Stimulated activated CD4-positive, alpha-beta T cell treated with anti-CD3 and anti-CD28 coated beads, Interleukin-12 subunit alpha, Interleukin-12 subunit beta, amount 100 ng/mL, for 48 hours (primary cell): ENCODE measurements around the gene SRCAP.

Experiments used
- DNase-seq, 3 donors: peaks; one replicate each; pipeline ENCODE4 v3.0.0-alpha.2; 2020; ENCODE audit warnings: low read depth in 2 of 3, low spot score in 1 of 3

The SRCAP gene

DNA sequence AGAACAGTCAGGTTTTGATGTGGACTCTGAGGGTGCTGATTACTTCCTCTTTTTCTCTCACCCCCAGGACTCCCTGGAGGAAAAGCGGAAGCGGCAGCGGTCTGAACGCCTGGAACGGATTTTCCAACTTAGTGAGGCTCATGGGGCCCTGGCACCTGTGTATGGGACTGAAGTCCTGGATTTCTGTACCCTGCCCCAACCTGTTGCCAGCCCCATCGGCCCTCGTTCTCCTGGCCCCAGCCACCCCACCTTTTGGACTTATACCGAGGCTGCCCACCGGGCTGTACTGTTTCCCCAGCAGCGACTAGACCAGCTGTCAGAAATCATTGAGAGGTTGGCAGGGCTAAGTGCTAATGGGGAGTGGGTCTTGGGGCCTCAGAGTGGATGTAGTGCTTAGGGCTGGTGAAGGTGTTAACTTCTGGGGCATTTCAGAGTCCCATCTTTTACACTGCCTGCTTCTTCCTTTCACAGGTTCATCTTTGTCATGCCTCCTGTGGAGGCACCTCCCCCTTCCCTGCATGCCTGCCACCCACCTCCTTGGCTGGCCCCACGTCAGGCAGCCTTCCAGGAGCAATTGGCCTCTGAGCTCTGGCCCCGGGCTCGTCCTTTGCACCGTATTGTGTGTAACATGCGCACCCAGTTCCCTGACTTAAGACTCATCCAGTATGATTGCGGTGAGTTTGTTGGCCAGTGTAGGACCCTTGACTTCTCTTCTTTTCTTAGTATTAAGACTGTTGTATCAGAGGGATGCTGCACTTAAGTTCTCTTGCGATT lies 30.1 kb downstream of the SRCAP start:
- DNase-seq = no peak

GRCh38 chr16:30731411-30731810 lies 32.4 kb downstream of the SRCAP start:
- no peak for DNase-seq

- DNase-seq = no peak
These were observed 38.2 kb downstream of the SRCAP start for GRCh38 chr16:30736995-30737793.

GRCh38 chr16:30737794-30738648 lies 39.0 kb downstream of the SRCAP start:
- DNase-seq = no peak

- DNase-seq = no peak
These were observed 40.3 kb downstream of the SRCAP start for GRCh38 chr16:30738984-30739951.

DNA sequence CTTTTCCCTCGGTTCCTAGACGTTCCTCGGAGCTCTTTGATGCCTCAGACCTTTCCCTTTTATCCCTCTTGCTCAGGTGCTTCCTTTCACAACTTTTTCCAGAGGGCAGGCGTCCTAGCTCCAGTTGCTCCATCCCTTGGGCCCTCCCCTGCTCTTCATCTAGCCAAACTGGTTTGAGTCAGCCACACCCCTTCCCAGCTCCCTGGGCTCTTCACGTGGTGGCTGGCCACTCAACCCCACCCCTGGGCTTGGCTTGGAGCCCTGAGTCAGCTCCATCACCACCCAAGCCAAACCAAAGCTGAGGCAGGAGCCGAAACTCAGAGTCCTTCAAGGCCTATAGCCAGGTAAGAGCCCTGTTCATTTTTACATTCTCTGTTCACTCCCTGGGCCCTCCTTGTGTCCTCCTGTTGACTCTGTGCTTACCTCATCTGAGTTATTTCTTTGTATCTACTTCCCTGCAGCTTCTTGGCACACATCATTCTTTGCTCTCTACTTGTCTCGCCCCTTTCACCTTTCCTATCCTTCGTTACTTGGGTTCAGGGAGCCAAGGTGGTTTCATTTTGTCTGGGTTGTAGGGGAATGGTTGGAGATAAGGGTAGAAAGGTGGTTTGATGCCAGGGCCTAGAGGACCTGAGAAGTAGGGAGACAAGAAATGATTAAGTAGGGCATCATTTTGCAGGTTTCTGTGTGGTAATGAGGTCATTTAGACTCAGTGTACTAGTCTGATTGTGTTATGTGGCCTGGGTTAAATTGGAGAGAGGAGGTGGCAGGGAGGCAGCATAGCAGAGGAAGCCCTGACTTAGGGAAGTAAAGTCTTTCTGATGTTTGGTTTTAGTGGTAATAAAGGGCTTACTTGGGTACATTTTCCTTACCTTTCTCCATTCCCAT lies 41.6 kb downstream of the SRCAP start:
- no peak for DNase-seq

DNA sequence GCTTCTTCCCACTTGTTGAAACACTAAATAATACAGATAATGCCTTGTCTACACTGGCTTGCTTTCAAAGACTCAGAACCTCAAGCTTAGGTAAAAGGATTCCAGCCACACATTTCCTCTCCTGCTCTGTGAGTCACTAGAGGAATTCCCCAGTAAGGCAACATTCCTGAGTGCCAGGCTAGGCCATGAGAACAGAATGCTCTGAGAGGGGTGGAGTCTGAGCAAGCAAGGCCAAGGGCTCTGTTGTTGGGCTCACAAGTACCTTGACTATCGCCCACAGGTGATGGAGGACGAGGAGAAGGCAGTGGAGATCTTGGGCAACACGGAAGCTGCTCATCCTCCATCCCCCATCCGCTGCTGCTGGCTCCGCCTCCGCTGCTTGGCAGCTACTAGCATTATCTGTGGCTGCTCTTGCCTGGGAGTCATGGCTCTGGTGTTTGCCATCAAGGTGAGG lies 42.5 kb downstream of the SRCAP start:
- no peak for DNase-seq

GRCh38 chr16:30743716-30744115 lies 44.7 kb downstream of the SRCAP start:
- DNase-seq = no peak

DNA sequence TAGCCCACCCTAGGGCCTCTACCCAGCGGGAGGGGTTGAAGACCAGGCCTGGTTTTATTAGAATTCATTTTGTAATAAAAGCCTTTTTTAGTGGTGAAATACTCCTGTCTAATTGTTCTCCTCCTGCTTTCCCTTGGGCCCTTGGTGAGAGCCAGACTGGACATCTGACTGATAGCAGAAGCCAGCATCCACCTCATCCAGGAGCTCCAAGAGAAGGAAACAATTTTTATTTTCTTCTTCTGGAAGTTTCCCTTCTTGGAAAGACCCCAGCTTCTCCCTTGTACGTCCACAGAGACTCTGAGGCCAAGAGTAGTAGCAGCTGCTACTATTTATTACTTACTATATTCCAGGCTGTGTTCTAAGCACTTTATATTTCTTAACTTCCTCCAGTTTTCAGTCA lies 45.2 kb downstream of the SRCAP start:
- DNase-seq = no peak

- DNase-seq = no peak
These were observed 46.1 kb downstream of the SRCAP start for GRCh38 chr16:30745082-30745481.

GRCh38 chr16:30746638-30747175 lies 47.7 kb downstream of the SRCAP start:
- DNase-seq = no peak

DNA sequence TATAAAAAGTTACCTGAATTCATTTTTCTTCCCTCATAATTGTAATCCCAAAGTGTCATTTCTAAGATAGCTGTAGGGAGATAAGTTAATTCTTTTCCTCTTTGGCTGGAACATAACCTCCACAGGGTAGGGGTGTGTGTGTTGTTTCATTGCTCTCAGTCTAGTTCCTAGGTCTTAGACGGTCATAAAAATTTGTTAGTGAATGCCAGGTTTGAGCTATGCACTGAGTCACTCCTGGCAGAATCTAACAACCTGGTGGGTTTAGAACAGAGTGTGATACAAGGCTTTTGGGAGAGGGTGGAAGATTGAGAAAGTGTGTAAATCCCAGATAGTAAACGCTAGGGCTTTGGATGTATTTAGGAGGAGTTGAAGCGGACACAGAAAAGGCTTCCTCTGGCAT lies 48.4 kb downstream of the SRCAP start:
- no peak for DNase-seq

DNA sequence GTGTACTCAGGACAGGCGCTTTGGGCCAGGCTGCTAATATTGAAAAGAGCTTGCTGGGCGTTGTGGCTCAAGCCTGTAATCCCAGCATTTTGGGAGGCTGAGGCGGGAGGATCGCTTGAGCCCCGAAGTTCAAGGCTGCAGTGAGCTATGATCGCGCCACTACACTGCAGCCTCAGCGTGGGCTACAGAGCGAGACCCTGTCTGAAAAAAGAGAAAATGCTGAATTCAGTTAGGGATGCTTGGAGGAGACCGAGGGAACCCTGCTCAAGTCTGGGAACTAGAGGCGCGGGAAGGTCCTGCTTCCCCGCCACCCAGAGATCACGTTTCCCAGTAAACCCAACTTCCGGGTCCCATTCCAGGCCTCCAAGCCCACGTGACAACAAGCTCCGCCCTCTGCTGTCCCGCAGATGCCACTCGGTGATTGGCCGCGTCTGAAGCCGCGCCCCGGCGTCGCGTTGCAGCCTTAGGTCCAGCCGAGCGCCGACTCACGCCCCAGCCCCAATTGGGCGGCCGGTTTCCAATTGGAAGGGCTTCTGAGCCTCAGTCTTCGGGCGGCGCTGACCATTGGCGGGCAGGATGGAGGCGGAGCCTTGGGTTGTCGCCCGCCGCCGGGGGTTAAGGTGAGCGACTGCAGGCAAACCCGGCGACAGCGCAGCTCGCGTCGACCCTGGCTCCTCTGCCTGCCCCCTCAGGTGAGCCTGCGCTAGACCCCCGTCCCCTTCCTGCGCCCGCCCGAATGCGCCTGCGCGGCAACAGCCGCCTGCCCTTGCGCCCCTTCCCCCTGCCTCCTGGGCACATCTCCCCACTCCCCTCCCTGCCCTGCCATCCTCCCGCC lies 49.0 kb downstream of the SRCAP start, which contains the start of gene PHKG2:
PHKG2 (plus strand) TSS at position 627 of the 835 bp plus-strand sequence. CDS start 396 bp downstream, outside the sequence.
- peak; percentile 92 to 99 (median 96) for DNase-seq

GRCh38 chr16:30748634-30749445 lies 49.9 kb downstream of the SRCAP start:
- DNase-seq = peak in 1 of 3 donors; percentile 20

GRCh38 chr16:30750201-30750600 lies 51.2 kb downstream of the SRCAP start:
- no peak for DNase-seq

DNA sequence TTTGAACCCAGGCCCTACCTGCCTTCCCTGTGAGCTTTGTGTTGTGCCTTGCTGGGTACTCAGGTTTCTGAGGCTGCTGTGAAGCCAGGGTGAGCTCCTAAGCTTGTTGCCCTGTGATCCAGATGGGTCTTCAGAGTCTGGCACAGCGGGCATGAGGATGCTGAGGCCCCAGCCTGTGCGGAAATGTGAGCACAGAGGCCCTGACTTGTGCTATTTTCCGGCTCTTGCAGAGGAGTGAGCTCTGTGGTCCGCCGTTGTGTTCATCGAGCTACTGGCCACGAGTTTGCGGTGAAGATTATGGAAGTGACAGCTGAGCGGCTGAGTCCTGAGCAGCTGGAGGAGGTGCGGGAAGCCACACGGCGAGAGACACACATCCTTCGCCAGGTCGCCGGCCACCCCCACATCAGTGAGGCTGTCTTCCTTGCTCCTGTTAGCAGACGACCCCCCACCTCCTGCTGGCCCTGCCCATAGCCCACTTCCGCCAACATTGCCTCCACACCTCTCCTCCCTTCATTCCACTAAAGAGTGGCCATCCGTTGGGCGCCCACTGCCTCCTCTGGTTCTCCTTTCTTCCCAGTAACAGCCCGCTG lies 52.0 kb downstream of the SRCAP start:
- DNase-seq = no peak

GRCh38 chr16:30753596-30753995 lies 54.6 kb downstream of the SRCAP start:
- no peak for DNase-seq
